ENCODE results near the gene COX19. TPM values are rescaled to one million over a fixed set of nuclear protein-coding genes. Genes with fewer than 3 reads are reported as not detected.

Gene COX19
- total RNA-seq, 1 experiment from 2014 or later: 28.9 TPM

- H3K27ac ChIP-seq: no peak overlapping the region
- POLR2A ChIA-PET (ENCODE audit: unreplicated experiment): interaction anchor here (0.5 kb wide), 1 partner anchor 17 kb away, joined by 11 read pairs; no protein-coding TSS in a partner anchor
- no peak for DNase-seq
- intact Hi-C loops (cut with micrococcal nuclease; ENCODE audit: unreplicated experiment): no loop called here
- CTCF ChIA-PET: interaction anchor here (1.5 kb wide), 1 partner anchor 15 kb away, joined by 3 read pairs; no protein-coding TSS in a partner anchor
- H3K36me3 ChIP-seq (ENCODE audit: low read depth): peaks cover 6% of the 10 kb centered on the region
- H3K4me1 ChIP-seq (replicated peaks; ENCODE audit: insufficient read depth): peaks cover 18% of the 10 kb centered on the region; the same call in 1 of the 2 replicates
- no peak overlapping the region for H3K4me3 ChIP-seq
- H3K9me3 ChIP-seq (ENCODE audit: insufficient read depth, low read depth): no peaks in the 10 kb centered on the region
- no peaks in the 10 kb centered on the region for H3K9me2 ChIP-seq (ENCODE audit: insufficient read depth)
- peaks cover 28% of the 10 kb centered on the region for H3K79me2 ChIP-seq (ENCODE audit: low read depth)
- BruUV-seq (replicated peaks): no TSS peak
- H3F3A ChIP-seq (ENCODE audit: insufficient read depth, low read depth): peaks cover 11% of the 10 kb centered on the region; the same call in 1 of the 2 replicates
- H3K27me3 ChIP-seq (ENCODE audit: insufficient read depth, low read depth): no peaks in the 10 kb centered on the region
- no peak overlapping the region for H2AFZ ChIP-seq
- peaks cover 24% of the 10 kb centered on the region for H4K20me1 ChIP-seq (ENCODE audit: insufficient read depth)
- no peak overlapping the region for H3K4me2 ChIP-seq
- TF ChIP-seq EZH2 (IDR thresholded peaks at IDR 0.05; ENCODE audit: low read depth) (no peak), CTCF (conservative IDR thresholded peaks at IDR 0.05) (no peak)
Measured at GRCh38 chr7:977326-978048, 2.1 kb upstream of the COX19 start.

- no peak overlapping the region for H3K4me2 ChIP-seq
- no peak for DNase-seq
Measured at GRCh38 chr7:976901-977325, 1.6 kb upstream of the COX19 start.

More at GRCh38 chr7:976901-977325, 1.6 kb upstream of the COX19 start:
- no peak overlapping the region for H3K27ac ChIP-seq
- peaks cover 12% of the 10 kb centered on the region for H3K36me3 ChIP-seq (ENCODE audit: low read depth)
- ChIA-PET CTCF (no interaction called here), POLR2A (ENCODE audit: unreplicated experiment) (interaction anchor here (0.5 kb wide), 1 partner anchor 16 kb away, joined by 11 read pairs; no protein-coding TSS in a partner anchor)
- TF ChIP-seq CTCF (conservative IDR thresholded peaks at IDR 0.05): no peak
- no peak for TF ChIP-seq EZH2 (IDR thresholded peaks at IDR 0.05; ENCODE audit: low read depth)
- H3F3A ChIP-seq (ENCODE audit: insufficient read depth, low read depth): peaks cover 15% of the 10 kb centered on the region; the same call in 1 of the 2 replicates
- H3K4me1 ChIP-seq (replicated peaks; ENCODE audit: insufficient read depth): peaks cover 18% of the 10 kb centered on the region; the same call in 1 of the 2 replicates
- no peaks in the 10 kb centered on the region for H3K9me3 ChIP-seq (ENCODE audit: insufficient read depth, low read depth)
- H3K4me3 ChIP-seq: no peak overlapping the region
- no peak overlapping the region for H2AFZ ChIP-seq
- peaks cover 34% of the 10 kb centered on the region for H3K79me2 ChIP-seq (ENCODE audit: low read depth)
- intact Hi-C loops (cut with micrococcal nuclease; ENCODE audit: unreplicated experiment): no loop called here
- no peaks in the 10 kb centered on the region for H3K9me2 ChIP-seq (ENCODE audit: insufficient read depth)
- H4K20me1 ChIP-seq (ENCODE audit: insufficient read depth): peaks cover 30% of the 10 kb centered on the region
- H3K27me3 ChIP-seq (ENCODE audit: insufficient read depth, low read depth): no peaks in the 10 kb centered on the region
- no TSS peak for BruUV-seq (replicated peaks)
